ENCODE measurements around the gene COL27A1. TPM values are rescaled to one million over a fixed set of nuclear protein-coding genes. Genes with fewer than 3 reads are reported as not detected.
"Not testable (repeated sequence)": the region's sequence is repeated elsewhere in the genome, so short reads cannot be mapped to it uniquely, and the experiment has no call there.

The COL27A1 gene
- polyA plus RNA-seq, 3 donors from 2014 or later, result not detected

DNA sequence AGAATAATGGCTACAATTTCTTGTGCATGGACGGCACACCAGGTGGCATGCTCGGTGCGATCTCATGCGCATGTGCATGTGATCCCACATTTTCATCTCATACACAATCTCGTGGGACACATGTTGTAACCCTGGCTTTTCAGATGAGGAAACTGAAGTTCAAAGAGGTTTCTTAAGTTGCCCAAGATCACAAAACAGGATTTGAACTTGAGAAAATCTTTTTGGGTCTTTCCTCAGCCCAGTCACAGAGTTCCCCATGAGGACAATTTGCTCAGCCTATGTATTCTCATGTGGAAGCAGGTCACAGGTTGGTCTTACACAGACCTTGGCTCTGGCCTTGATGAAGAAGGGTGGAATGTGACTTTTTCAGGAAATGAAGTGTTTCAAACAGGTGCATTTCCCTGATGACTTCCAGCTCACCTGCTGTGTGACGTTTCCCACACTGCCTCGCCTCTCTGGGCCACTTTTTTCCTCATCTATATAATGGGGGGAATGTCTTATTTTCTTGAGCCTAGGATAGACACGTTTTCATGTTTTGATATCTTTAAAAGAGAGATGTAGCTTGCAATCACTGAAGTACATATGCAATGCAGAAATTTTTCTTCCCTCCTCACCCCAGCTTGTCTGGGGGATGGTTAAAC lies 160.5 kb downstream of the COL27A1 start:
- peaks cover 0 to 7% (median 2%) of the 10 kb centered on the region in 3 donors for H3K27me3 Mint-ChIP-seq (ENCODE audit: low read depth in 3 of 3)
- DNase-seq, result no peak
- no peak overlapping the region for H3K4me3 Mint-ChIP-seq
- no peaks in the 10 kb centered on the region for H3K9me3 Mint-ChIP-seq
- H3K36me3 Mint-ChIP-seq, result no peaks in the 10 kb centered on the region
- no peaks in the 10 kb centered on the region for H3K4me1 Mint-ChIP-seq
- H3K27ac Mint-ChIP-seq, result no peak overlapping the region

- H3K27me3 Mint-ChIP-seq (ENCODE audit: low read depth in 3 of 3), result peaks cover 0 to 7% (median 2%) of the 10 kb centered on the region in 3 donors
- H3K27ac Mint-ChIP-seq, result no peak overlapping the region
- H3K4me3 Mint-ChIP-seq, result no peak overlapping the region
- H3K4me1 Mint-ChIP-seq, result no peaks in the 10 kb centered on the region
- DNase-seq, result no peak
- H3K36me3 Mint-ChIP-seq, result no peaks in the 10 kb centered on the region
- H3K9me3 Mint-ChIP-seq, result no peaks in the 10 kb centered on the region
These were observed 161.4 kb downstream of the COL27A1 start for GRCh38 chr9:114316605-114317230.

GRCh38 chr9:114317665-114318357 lies 162.5 kb downstream of the COL27A1 start:
- Mint-ChIP-seq H3K27me3 (ENCODE audit: low read depth in 3 of 3) (peaks cover 0 to 5% (median 2%) of the 10 kb centered on the region in 3 donors), H3K4me3 (no peak overlapping the region), H3K9me3 (no peaks in the 10 kb centered on the region), H3K4me1 (no peaks in the 10 kb centered on the region), H3K36me3 (no peaks in the 10 kb centered on the region), H3K27ac (no peak overlapping the region)
- DNase-seq, result no peak

- no peak for DNase-seq
- Mint-ChIP-seq H3K27ac (no peak overlapping the region), H3K4me3 (no peak overlapping the region), H3K4me1 (no peaks in the 10 kb centered on the region), H3K9me3 (no peaks in the 10 kb centered on the region), H3K27me3 (ENCODE audit: low read depth in 3 of 3) (peaks cover 0 to 5% (median 2%) of the 10 kb centered on the region in 3 donors), H3K36me3 (no peaks in the 10 kb centered on the region)
These were observed 163.1 kb downstream of the COL27A1 start for GRCh38 chr9:114318416-114318815.

GRCh38 chr9:114319147-114319546 lies 163.8 kb downstream of the COL27A1 start:
- no peaks in the 10 kb centered on the region for H3K36me3 Mint-ChIP-seq
- no peak overlapping the region for H3K4me3 Mint-ChIP-seq
- peaks cover 0 to 5% (median 2%) of the 10 kb centered on the region in 3 donors for H3K27me3 Mint-ChIP-seq (ENCODE audit: low read depth in 3 of 3)
- H3K4me1 Mint-ChIP-seq, result no peaks in the 10 kb centered on the region
- no peak for DNase-seq
- no peaks in the 10 kb centered on the region for H3K9me3 Mint-ChIP-seq
- no peak overlapping the region for H3K27ac Mint-ChIP-seq

DNA sequence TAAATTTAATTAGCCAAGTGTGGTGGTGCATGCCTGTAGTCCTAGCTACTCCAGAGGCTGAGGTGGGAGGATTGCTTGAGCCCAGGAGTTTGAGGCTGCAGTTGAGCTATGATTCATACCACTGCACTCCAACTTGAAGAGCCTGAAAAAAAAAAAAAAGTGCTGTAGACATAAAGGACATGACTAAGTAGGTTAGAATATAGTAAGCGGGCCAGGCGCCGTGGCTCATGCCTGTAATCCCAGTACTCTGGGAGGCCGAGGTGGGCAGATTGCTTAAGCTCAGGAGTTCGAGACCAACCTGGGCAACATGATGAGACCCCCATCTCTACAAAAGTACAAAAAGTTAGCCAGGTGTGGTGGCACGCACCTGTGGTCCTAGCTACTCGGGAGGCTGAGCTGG lies 165.4 kb downstream of the COL27A1 start:
- H3K4me3 Mint-ChIP-seq, DNase-seq, H3K27ac Mint-ChIP-seq: not testable (repeated sequence)

GRCh38 chr9:114321759-114322158 lies 166.4 kb downstream of the COL27A1 start:
- Mint-ChIP-seq H3K4me3 (no peak overlapping the region), H3K36me3 (no peaks in the 10 kb centered on the region), H3K4me1 (no peaks in the 10 kb centered on the region), H3K27ac (no peak overlapping the region), H3K9me3 (no peaks in the 10 kb centered on the region), H3K27me3 (ENCODE audit: low read depth in 3 of 3) (peaks cover 0 to 5% (median 2%) of the 10 kb centered on the region in 3 donors)
- no peak for DNase-seq

More for the DNA sequence above, 165.4 kb downstream of the COL27A1 start:
- not testable (repeated sequence) for H3K27me3 Mint-ChIP-seq (ENCODE audit: low read depth in 3 of 3); H3K4me1 Mint-ChIP-seq; H3K36me3 Mint-ChIP-seq; H3K9me3 Mint-ChIP-seq

DNA sequence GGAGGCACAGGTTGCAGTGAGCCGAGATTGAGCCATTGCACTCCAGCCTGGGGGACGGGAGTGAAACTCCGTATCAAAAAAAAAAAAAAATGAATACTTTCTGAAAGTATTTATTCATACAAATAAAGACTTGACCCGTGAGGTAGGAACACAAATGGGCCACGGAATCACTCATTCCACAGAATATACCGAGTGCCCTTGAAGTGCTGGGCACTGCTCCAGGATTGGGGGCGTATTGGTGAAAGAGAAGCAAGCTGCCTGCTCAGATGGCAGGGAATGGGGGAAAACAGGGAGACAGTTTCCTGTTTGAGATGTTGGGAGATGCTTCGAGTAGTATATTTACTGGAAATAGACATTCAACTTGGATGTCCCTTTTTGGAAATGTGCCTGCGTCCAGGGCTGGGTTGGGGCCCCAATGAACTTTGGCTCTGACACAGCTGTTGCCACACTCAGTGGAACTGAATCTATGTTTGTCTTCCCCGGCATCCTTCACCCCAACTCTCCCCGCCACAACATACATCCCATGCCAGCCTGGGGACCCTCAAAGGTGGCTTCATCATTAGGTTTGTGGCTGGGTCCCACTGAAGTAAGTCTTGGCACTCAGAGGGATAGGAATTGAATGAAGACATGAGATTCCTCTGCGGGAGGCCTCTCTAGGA lies 167.0 kb downstream of the COL27A1 start:
- H3K9me3 Mint-ChIP-seq; DNase-seq; H3K4me1 Mint-ChIP-seq; H3K27me3 Mint-ChIP-seq (ENCODE audit: low read depth in 3 of 3); H3K27ac Mint-ChIP-seq; H3K36me3 Mint-ChIP-seq; H3K4me3 Mint-ChIP-seq: not testable (repeated sequence)

DNA sequence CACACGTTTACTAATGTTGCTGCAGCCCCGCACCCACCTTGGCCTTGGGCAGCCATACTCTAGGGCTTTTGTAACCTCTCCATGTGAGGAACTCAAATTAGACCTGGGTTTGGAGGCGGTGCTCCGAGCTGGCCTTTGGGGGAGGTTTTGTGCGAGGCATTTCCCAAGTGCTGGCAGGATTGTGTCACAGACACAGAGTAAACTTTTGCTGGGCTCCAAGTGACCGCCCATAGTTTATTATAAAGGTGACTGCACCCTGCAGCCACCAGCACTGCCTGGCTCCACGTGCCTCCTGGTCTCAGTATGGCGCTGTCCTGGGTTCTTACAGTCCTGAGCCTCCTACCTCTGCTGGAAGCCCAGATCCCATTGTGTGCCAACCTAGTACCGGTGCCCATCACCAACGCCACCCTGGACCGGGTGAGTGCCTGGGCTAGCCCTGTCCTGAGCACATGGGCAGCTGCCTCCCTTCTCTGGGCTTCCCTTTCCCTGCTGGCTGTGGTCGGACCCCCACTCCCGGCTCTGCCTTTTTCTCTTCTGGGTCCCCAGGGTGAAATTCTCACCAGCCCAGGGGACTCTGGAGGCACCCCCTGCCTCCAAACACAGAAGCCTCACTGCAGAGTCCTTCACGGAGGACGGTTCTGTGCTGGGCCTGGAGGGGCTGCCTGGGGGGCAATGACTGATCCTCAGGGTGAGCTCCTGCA lies 167.6 kb downstream of the COL27A1 start, which contains the start of gene ORM1:
TSS of gene ORM1 (plus strand) at position 268 of the 701 bp plus-strand sequence. CDS start at position 304, 36 bp downstream.
- H3K27me3 Mint-ChIP-seq (ENCODE audit: low read depth in 3 of 3); DNase-seq; H3K4me3 Mint-ChIP-seq; H3K4me1 Mint-ChIP-seq; H3K9me3 Mint-ChIP-seq; H3K36me3 Mint-ChIP-seq; H3K27ac Mint-ChIP-seq: not testable (repeated sequence)

DNA sequence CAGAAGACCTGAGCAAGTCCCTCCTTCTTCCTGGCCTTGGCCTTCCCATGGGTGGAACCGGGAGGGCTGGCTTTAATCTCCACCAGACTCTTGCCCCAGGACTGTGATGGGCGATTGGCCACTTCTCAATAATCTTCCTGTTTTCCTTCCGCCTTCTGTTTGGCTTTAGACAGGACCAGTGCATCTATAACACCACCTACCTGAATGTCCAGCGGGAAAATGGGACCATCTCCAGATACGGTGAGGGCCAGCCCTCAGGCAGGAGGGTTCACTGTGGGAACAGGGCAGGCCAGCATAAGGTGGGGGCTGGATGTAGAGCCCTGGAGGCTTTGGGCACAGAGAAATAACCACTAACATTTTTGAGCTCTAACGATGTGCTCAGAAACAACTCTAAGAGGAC lies 168.5 kb downstream of the COL27A1 start:
- not testable (repeated sequence) for H3K4me3 Mint-ChIP-seq; DNase-seq; H3K36me3 Mint-ChIP-seq; H3K9me3 Mint-ChIP-seq; H3K27me3 Mint-ChIP-seq (ENCODE audit: low read depth in 3 of 3); H3K4me1 Mint-ChIP-seq; H3K27ac Mint-ChIP-seq

GRCh38 chr9:114324492-114324891 lies 169.2 kb downstream of the COL27A1 start:
- H3K27me3 Mint-ChIP-seq (ENCODE audit: low read depth in 3 of 3), result peaks cover 0 to 2% (median 0%) of the 10 kb centered on the region in 3 donors
- H3K9me3 Mint-ChIP-seq, result no peaks in the 10 kb centered on the region
- H3K36me3 Mint-ChIP-seq, result no peaks in the 10 kb centered on the region
- no peak for DNase-seq
- H3K4me3 Mint-ChIP-seq, result no peak overlapping the region
- no peaks in the 10 kb centered on the region for H3K4me1 Mint-ChIP-seq
- no peak overlapping the region for H3K27ac Mint-ChIP-seq

- not testable (repeated sequence) for H3K4me1 Mint-ChIP-seq; H3K27me3 Mint-ChIP-seq (ENCODE audit: low read depth in 3 of 3); H3K9me3 Mint-ChIP-seq; H3K27ac Mint-ChIP-seq; H3K4me3 Mint-ChIP-seq; DNase-seq; H3K36me3 Mint-ChIP-seq
These were observed 169.6 kb downstream of the COL27A1 start for GRCh38 chr9:114324965-114325364.

- H3K4me1 Mint-ChIP-seq; H3K4me3 Mint-ChIP-seq; DNase-seq; H3K27ac Mint-ChIP-seq; H3K27me3 Mint-ChIP-seq (ENCODE audit: low read depth in 3 of 3); H3K36me3 Mint-ChIP-seq; H3K9me3 Mint-ChIP-seq: not testable (repeated sequence)
These were observed 170.4 kb downstream of the COL27A1 start for GRCh38 chr9:114325684-114326254.

Data from immature natural killer cell (primary cell).